CD4-positive, alpha-beta T cell treated with Interleukin-15 for 1 hour (primary cell): ENCODE results near the gene LTK.
"Not testable (repeated sequence)": the region's sequence is repeated elsewhere in the genome, so short reads cannot be mapped to it uniquely, and the experiment has no call there.

Experiments used
- DNase-seq: peaks from one replicate; pipeline ENCODE4 v3.0.0-alpha.2; 2020

Gene LTK

DNA sequence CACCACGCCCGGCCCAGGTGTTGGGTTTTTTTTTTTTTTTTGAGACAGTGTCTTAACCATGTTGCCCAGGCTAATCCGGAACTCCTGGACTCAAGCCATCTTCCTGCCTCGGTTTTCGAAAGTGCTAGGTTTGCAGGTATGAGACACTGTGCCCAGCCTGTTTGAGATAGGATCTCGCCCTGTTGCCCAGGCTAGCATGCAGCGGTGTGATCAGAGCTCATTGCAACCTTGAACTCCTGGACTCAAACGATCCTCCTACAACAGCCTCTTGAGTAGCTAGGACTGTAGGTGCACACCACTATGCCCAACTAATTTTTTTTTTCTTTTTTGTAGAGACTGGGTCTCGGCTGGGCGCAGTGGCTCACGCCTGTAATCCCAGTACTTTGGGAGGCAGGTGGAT, 40.2 kb downstream of the LTK start:
- no peak for DNase-seq

DNA sequence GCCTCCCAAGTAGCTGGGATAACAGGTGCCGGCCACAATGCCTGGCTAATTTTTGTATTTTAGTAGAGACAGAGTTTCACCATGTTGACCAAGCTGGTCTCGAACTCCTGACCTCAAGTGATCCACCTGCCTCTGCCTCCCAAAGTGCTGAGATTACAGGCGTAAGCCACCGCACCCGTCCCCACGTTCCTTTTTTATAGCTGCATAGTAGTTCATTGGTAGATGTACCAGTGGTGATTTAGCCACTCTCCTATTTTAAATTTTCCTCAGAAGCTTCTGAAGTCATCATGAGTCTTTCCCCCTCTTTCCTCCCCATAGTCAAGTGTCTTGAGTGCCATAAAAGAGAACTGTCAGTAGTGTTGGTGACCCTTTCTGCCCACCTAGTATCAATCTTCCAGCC, 44.0 kb downstream of the LTK start:
- not testable (repeated sequence) for DNase-seq

DNA sequence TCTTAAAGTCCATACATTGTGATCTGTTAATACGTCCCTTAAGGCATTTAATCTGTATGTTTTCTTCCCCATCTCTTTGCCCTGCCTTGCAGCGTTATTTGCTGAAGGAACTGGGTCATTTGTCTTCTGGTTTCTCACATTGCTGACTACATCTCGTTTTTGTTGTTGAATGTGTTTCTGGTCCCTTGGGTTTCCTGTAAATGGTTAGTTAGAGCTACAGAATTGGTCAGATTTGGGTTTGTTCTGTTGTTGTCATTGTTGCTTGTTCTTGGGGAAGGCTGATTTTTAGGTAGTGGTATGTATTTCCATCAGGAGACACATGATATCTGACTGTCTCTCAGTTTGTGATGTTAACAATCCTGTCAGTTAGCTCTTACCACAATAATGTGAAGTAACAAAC, 46.9 kb downstream of the LTK start:
- DNase-seq, result no peak

DNA sequence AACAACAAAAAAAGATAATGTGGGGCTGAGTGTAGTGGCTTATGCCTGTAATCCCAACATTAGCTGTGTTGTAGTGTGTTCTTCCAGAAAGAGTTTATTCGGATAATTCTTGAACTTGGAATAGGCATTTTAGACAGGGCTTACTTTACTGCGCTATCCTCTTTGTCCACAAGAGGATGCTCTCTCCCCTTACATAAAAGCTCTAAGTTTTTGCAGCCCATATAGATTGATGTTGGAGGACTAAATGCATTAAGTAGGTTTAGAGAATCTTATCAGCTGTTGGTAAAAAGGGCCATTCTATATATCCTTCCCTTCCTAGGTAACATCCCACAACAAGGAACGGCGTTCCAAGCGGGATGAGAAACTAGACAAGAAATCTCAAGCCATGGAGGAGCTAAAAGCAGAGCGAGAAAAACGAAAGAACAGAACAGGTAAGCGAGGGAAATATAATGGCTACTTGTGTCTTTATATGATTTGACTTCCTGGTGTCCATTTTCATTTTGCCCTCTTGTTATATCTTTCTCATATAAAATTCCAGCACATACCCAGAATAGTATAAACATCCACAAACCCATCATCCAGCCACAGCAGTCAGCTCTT, 47.7 kb downstream of the LTK start:
- DNase-seq, result no peak

DNA sequence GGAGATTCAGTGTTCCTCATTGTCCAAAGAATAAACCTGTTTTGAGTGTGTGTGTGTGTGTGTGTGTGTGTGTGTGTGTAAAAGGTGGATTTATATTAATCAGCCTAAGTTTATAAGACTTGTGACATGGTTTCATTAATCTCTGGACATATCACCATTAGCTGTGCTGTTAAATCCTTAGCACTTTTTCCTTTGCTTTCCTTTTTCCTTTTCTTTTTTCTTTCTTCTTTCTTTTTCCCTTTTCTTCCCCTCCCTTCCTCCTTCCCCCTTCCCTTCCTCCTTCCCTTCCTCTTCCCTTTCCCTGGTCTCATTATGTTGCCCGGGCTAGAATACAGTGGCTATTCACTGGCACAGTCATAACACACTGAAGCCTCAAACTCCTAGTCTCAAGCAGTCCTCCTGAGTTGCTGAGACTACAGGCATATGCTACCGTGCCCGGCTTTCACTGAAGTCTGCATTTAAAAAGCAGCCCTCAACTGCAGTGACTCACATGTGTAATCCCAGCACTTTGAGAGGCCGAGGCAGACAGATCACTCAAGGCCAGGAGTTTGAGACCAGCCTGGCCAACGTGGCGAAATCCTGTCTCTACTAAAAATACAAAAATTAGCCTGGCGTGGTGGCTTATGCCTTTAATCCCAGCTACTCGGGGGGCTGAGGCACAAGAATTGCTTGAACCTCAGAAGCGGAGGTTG, 48.6 kb downstream of the LTK start:
- no peak for DNase-seq

DNA sequence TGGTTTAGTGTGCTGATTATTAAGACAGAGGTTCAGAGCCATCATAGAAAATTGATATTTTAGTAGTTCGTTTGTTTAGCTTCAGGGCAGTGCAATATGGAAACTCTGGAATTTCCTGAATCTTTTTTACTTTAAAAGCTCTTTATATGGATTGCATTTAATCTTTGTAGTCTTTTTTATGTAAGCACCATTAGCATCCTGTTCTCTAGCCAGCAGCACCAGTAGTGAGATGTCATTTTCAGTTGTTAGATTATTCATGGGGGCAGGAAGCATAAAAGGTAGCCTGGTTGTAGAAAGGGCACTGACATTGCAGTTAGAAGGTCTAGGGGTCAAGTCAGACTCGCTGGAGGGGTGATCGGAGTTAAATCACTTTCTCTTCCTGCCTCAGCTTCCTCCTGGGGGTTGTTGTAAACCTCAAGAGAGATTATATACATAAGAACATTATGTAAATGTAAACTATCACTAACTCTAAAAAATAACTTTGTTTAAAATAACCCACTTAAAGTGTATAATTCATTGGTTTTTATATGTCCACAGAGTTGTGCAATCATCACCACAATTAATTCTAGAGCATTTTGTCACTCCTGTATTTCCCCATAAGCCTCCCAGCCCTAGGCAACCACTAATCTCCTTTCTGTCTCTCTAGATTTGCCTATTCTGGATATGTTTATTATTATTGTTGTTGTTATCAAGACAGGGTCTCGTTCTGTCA, 51.4 kb downstream of the LTK start:
- no peak for DNase-seq
